Measurements from ENCODE around the gene MVB12B. TPM values are rescaled to one million over a fixed set of nuclear protein-coding genes. Genes with fewer than 3 reads are reported as not detected.

The MVB12B gene
- total and polyA plus RNA-seq, 2 donors from 2014 or later, result 4.5 to 12.3 TPM

- intact Hi-C loops (cut with DNase I), result no loop called here
- TF ChIP-seq, protein P1, sequence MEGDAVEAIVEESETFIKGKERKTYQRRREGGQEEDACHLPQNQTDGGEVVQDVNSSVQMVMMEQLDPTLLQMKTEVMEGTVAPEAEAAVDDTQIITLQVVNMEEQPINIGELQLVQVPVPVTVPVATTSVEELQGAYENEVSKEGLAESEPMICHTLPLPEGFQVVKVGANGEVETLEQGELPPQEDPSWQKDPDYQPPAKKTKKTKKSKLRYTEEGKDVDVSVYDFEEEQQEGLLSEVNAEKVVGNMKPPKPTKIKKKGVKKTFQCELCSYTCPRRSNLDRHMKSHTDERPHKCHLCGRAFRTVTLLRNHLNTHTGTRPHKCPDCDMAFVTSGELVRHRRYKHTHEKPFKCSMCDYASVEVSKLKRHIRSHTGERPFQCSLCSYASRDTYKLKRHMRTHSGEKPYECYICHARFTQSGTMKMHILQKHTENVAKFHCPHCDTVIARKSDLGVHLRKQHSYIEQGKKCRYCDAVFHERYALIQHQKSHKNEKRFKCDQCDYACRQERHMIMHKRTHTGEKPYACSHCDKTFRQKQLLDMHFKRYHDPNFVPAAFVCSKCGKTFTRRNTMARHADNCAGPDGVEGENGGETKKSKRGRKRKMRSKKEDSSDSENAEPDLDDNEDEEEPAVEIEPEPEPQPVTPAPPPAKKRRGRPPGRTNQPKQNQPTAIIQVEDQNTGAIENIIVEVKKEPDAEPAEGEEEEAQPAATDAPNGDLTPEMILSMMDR (IDR thresholded peaks at IDR 0.05; ENCODE audit: borderline replicate concordance, extremely low read depth, insufficient read depth), result no peak
Observed at GRCh38 chr9:126327714-126328185, 1.1 kb downstream of the MVB12B start.

GRCh38 chr9:126328407-126328806 lies 1.8 kb downstream of the MVB12B start:
- Histone ChIP-seq H3K27me3 (ENCODE audit: control insufficient read depth, insufficient read depth, low read length) (no peaks in the 10 kb centered on the region), H3K27ac (ENCODE audit: low read depth in 2 of 2, low read length in 2 of 2) (no peak overlapping the region), H3K4me1 (ENCODE audit: control insufficient read depth in 2 of 3, insufficient read depth in 2 of 3, low read depth in 1 of 3, low read length in 3 of 3) (peaks cover 3 to 13% (median 5%) of the 10 kb centered on the region in 3 donors), H3K9ac (ENCODE audit: low read length in 3 of 3) (no peak overlapping the region), H3K36me3 (ENCODE audit: control insufficient read depth in 2 of 3, insufficient read depth in 3 of 3, low read length in 3 of 3) (no peaks in the 10 kb centered on the region), H3K9me3 (ENCODE audit: control insufficient read depth in 2 of 3, insufficient read depth in 1 of 3, low read length in 3 of 3) (no peaks in the 10 kb centered on the region), H3K4me3 (ENCODE audit: low read length in 3 of 3) (no peak overlapping the region)
- no peak for FAIRE-seq
- no peak for DNase-seq
- intact Hi-C loops (cut with DNase I), result no loop called here
- TF ChIP-seq, protein P1 (IDR thresholded peaks at IDR 0.05; ENCODE audit: borderline replicate concordance, extremely low read depth, insufficient read depth), result no peak

More at GRCh38 chr9:126327714-126328185, 1.1 kb downstream of the MVB12B start:
- DNase-seq (peak in 1 of 5 donors; percentile 44), FAIRE-seq (no peak)
- no peaks in the 10 kb centered on the region for H3K9me3 ChIP-seq (ENCODE audit: control insufficient read depth in 2 of 3, insufficient read depth in 1 of 3, low read length in 3 of 3)
- no peaks in the 10 kb centered on the region for H3K36me3 ChIP-seq (ENCODE audit: control insufficient read depth in 2 of 3, insufficient read depth in 3 of 3, low read length in 3 of 3)
- peaks cover 3 to 13% (median 5%) of the 10 kb centered on the region in 3 donors for H3K4me1 ChIP-seq (ENCODE audit: control insufficient read depth in 2 of 3, insufficient read depth in 2 of 3, low read depth in 1 of 3, low read length in 3 of 3)
- no peak overlapping the region for H3K27ac ChIP-seq (ENCODE audit: low read depth in 2 of 2, low read length in 2 of 2)
- peak overlapping the region in 2 of 3 donors; percentile 8 to 75 for H3K9ac ChIP-seq (ENCODE audit: low read length in 3 of 3)
- no peaks in the 10 kb centered on the region for H3K27me3 ChIP-seq (ENCODE audit: control insufficient read depth, insufficient read depth, low read length)
- H3K4me3 ChIP-seq (ENCODE audit: low read length in 3 of 3), result peak overlapping the region; percentile 54 to 74 (median 60)

DNA sequence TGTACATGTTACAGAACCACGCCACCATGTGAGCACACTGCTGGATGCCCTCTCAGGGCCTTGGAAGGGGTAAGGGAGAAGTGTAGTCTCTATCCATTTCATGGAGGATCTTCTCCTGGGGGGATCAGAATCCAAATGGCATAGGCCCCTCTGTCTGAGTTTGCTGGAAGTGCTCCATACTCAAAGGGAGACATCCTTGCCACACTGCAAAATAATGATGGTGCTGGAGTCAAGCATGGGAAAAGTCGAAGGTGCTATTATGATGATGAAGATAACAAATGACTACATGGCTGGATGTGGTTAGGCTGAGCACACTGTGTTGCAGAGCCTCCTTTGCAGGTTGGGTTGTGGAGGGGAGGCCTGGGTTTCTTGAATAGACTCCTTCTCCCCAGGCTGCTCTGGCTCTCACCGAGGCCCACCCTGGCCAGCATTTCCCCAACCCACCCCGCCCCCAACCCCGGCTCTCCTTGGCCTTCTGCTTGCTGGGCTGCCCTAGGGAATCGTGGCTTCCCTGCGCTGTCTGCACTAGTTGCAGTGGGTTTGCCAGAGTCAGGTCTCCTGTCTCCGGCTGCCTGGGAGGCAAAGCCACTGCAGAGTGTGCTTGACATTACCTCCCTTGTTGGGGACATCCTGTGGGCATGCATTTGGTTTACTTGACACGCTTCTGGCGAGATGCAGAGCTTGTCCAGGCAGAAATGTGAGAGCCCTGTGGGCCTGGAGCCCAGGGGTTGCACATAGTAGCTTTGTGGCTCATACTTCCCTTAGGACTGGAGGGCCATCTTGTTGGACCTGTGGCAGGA lies 3.0 kb downstream of the MVB12B start:
- TF ChIP-seq, protein P1 (IDR thresholded peaks at IDR 0.05; ENCODE audit: borderline replicate concordance, extremely low read depth, insufficient read depth), result no peak
- intact Hi-C loops (cut with DNase I), result no loop called here
- Histone ChIP-seq H3K9ac (ENCODE audit: low read length in 3 of 3) (no peak overlapping the region), H3K9me3 (ENCODE audit: control insufficient read depth in 2 of 3, insufficient read depth in 1 of 3, low read length in 3 of 3) (no peaks in the 10 kb centered on the region), H3K36me3 (ENCODE audit: control insufficient read depth in 2 of 3, insufficient read depth in 3 of 3, low read length in 3 of 3) (no peaks in the 10 kb centered on the region), H3K4me1 (ENCODE audit: control insufficient read depth in 2 of 3, insufficient read depth in 2 of 3, low read depth in 1 of 3, low read length in 3 of 3) (peaks cover 3 to 16% (median 5%) of the 10 kb centered on the region in 3 donors), H3K4me3 (ENCODE audit: low read length in 3 of 3) (no peak overlapping the region), H3K27ac (ENCODE audit: low read depth in 2 of 2, low read length in 2 of 2) (no peak overlapping the region), H3K27me3 (ENCODE audit: control insufficient read depth, insufficient read depth, low read length) (no peaks in the 10 kb centered on the region)
- DNase-seq, result no peak
- FAIRE-seq, result no peak

Data from kidney (tissue), 14 donors.